Measurements from ENCODE around the gene WFDC11. TPM values are rescaled to one million over a fixed set of nuclear protein-coding genes. Genes with fewer than 3 reads are reported as not detected.
A peak's percentile ranks its signal among the peaks of the same experiment; 100 is the strongest.

Gene WFDC11
- total RNA-seq, 1 experiment from 2014 or later: not detected

GRCh38 chr20:45621593-45621992 lies 48.4 kb downstream of the WFDC11 start:
- intact Hi-C loops (cut with micrococcal nuclease; ENCODE audit: unreplicated experiment): loop anchor here (10.0 kb wide), 2 partner anchors 153 to 167 kb away; no protein-coding TSS in a partner anchor
- H3K4me3 Mint-ChIP-seq (ENCODE audit: low read depth, unreplicated experiment): no peak overlapping the region
- CTCF ChIA-PET: no interaction called here
- no peaks in the 10 kb centered on the region for H3K36me3 Mint-ChIP-seq (ENCODE audit: insufficient read depth, unreplicated experiment)
- DNase-seq: peak; percentile 10
- TF ChIP-seq CTCF (IDR thresholded peaks at IDR 0.05; ENCODE audit: unreplicated experiment): no peak
- peaks cover 2% of the 10 kb centered on the region for H3K9me3 Mint-ChIP-seq (ENCODE audit: low read depth, unreplicated experiment)
- no peak overlapping the region for H3K27ac Mint-ChIP-seq (ENCODE audit: unreplicated experiment)
- H3K4me1 Mint-ChIP-seq (ENCODE audit: low read depth, unreplicated experiment): peaks cover 11% of the 10 kb centered on the region
- no TSS peak for BruUV-seq (replicated peaks)
- H3K27me3 Mint-ChIP-seq (ENCODE audit: unreplicated experiment): peaks cover 14% of the 10 kb centered on the region

GRCh38 chr20:45617591-45617990 lies 52.4 kb downstream of the WFDC11 start:
- H3K4me3 Mint-ChIP-seq (ENCODE audit: low read depth, unreplicated experiment): no peak overlapping the region
- no peak overlapping the region for H3K27ac Mint-ChIP-seq (ENCODE audit: unreplicated experiment)
- DNase-seq: no peak
- CTCF ChIA-PET: interaction anchor here (2.6 kb wide), 1 partner anchor 11 kb away, joined by 13 read pairs; the partner anchor contains the start of gene WFDC10A
- no peaks in the 10 kb centered on the region for H3K36me3 Mint-ChIP-seq (ENCODE audit: insufficient read depth, unreplicated experiment)
- peaks cover 45% of the 10 kb centered on the region for H3K27me3 Mint-ChIP-seq (ENCODE audit: unreplicated experiment)
- BruUV-seq (replicated peaks): no TSS peak
- H3K9me3 Mint-ChIP-seq (ENCODE audit: low read depth, unreplicated experiment): peaks cover 2% of the 10 kb centered on the region
- peaks cover 11% of the 10 kb centered on the region for H3K4me1 Mint-ChIP-seq (ENCODE audit: low read depth, unreplicated experiment)
- intact Hi-C loops (cut with micrococcal nuclease; ENCODE audit: unreplicated experiment): no loop called here
- TF ChIP-seq CTCF (IDR thresholded peaks at IDR 0.05; ENCODE audit: unreplicated experiment): no peak

GRCh38 chr20:45612314-45612713 lies 57.7 kb downstream of the WFDC11 start:
- no peaks in the 10 kb centered on the region for H3K4me1 Mint-ChIP-seq (ENCODE audit: low read depth, unreplicated experiment)
- peaks cover 60% of the 10 kb centered on the region for H3K27me3 Mint-ChIP-seq (ENCODE audit: unreplicated experiment)
- TF ChIP-seq CTCF (IDR thresholded peaks at IDR 0.05; ENCODE audit: unreplicated experiment): no peak
- intact Hi-C loops (cut with micrococcal nuclease; ENCODE audit: unreplicated experiment): no loop called here
- CTCF ChIA-PET: interaction anchor here (0.5 kb wide), 1 partner anchor 493 kb away, joined by 4 read pairs; no protein-coding TSS in a partner anchor
- H3K9me3 Mint-ChIP-seq (ENCODE audit: low read depth, unreplicated experiment): peaks cover 2% of the 10 kb centered on the region
- DNase-seq: no peak
- H3K27ac Mint-ChIP-seq (ENCODE audit: unreplicated experiment): no peak overlapping the region
- H3K4me3 Mint-ChIP-seq (ENCODE audit: low read depth, unreplicated experiment): no peak overlapping the region
- BruUV-seq (replicated peaks): no TSS peak
- H3K36me3 Mint-ChIP-seq (ENCODE audit: insufficient read depth, unreplicated experiment): no peaks in the 10 kb centered on the region

- H3K4me1 Mint-ChIP-seq (ENCODE audit: low read depth, unreplicated experiment): no peaks in the 10 kb centered on the region
- no peak overlapping the region for H3K27ac Mint-ChIP-seq (ENCODE audit: unreplicated experiment)
- peaks cover 2% of the 10 kb centered on the region for H3K9me3 Mint-ChIP-seq (ENCODE audit: low read depth, unreplicated experiment)
- no peak for TF ChIP-seq CTCF (IDR thresholded peaks at IDR 0.05; ENCODE audit: unreplicated experiment)
- H3K27me3 Mint-ChIP-seq (ENCODE audit: unreplicated experiment): peaks cover 60% of the 10 kb centered on the region
- DNase-seq: no peak
- BruUV-seq (replicated peaks): no TSS peak
- H3K36me3 Mint-ChIP-seq (ENCODE audit: insufficient read depth, unreplicated experiment): no peaks in the 10 kb centered on the region
- CTCF ChIA-PET: no interaction called here
- H3K4me3 Mint-ChIP-seq (ENCODE audit: low read depth, unreplicated experiment): no peak overlapping the region
- intact Hi-C loops (cut with micrococcal nuclease; ENCODE audit: unreplicated experiment): no loop called here
These were observed 59.0 kb downstream of the WFDC11 start for GRCh38 chr20:45611054-45611453.
